NCI-H82 (cell line): Measurements from ENCODE around the gene POLR2L.
A peak's percentile ranks its signal among the peaks of the same experiment; 100 is the strongest.

ENCODE experiments used
- DNase-seq: peaks from one replicate; lab custom pipeline; 2025; lab: John Stamatoyannopoulos, UW

POLR2L gene

GRCh38 chr11:838441-839279 is 3.7 kb downstream of the POLR2L start:
- DNase-seq = peak; percentile 81

GRCh38 chr11:837990-838307 is 4.4 kb downstream of the POLR2L start:
- DNase-seq = no peak

DNA sequence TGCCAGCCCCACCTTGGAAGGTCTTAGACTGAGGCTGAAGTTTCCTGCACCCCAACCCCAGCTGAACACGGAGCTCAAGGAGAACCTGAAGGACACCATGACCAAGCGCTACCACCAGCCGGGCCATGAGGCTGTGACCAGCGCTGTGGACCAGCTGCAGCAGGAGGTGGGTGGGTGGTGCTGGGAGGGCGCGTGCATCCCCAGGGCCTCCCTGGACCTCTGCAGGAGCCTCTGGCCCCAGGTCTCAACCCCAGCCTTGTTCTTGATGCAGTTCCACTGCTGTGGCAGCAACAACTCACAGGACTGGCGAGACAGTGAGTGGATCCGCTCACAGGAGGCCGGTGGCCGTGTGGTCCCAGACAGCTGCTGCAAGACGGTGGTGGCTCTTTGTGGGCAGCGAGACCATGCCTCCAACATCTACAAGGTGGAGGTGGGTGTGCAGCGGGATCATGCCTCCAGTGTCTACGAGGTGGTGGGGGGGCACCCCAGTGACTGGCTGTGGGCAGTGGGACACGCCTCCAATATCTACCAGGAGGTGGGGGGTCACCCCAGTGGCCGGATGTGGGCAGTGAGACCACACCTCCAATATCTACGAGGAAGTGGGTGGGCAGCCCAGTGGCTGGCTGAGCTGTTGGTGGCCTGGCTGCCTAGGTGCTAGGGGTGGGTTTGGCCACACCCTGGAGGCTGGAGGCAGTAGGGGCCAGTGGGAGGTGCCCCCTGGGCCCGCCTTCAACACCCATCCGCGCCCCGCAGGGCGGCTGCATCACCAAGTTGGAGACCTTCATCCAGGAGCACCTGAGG is 4.9 kb downstream of the POLR2L start:
- no peak for DNase-seq

DNA sequence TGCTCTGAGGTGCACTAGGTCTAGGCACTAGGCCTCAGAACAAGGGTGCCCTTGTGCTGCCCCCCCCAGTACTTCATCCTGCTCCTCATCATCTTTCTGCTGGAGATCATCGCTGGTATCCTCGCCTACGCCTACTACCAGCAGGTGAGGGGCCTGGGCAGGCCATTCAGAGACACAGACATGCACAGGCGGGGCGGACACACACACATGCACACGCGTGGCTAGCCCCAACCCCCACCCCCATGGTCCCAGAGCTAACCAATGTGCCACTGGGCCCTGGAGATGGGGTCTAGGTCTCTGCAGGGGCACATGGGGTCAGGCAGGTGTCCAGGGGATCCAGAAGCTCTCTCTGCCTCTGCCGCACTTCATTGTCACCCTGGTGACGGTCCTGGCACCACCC is 5.6 kb downstream of the POLR2L start:
- no peak for DNase-seq

- no peak for DNase-seq
Measured at GRCh38 chr11:836274-836673, 6.1 kb downstream of the POLR2L start.

DNA sequence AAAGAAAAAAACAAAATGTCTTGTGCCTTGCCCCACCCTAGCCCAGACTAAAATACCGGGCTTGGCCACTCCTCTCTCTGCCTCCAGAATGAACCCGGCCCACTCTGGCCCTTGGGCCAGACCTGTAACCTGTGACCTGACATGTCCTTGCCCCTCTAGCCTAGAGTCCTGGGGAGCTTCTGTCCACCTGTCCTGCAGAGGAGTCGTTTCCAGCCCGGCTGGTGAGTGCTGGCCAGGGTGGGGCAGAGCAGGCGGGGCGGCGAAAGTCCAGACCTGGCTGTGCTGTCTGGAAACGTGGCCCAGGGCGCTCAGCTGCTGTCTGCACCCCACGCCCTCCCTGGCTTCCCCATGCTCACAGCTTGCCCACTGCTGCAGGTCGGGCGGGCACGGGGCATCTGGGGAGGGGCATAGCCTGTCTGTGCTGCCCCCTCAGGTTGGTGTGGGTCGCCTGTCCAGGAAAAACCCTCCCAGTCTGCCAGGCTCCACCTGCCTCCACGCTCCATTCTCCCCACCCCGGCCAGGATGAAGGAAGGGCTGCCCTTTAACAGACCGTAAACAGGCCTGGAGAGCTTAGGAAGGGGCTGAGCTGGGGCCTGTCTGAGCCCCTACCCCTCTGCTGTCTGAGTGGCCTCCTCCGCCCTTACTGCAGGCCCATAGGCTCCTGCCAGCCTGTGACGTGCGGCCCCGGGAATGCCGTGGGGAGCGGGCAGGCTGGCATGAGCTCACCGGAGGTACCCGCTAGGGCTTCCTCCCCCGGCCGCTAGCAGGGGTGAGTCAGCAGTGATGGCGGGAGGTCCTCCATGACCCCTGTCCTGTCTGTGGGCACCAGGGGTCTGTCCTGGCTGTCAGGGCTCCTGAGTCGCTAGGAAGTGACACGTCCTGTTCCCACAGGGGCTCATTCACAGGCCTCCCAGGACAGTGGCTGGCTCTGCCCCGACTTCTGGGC is 7.7 kb downstream of the POLR2L start:
- DNase-seq = no peak

DNA sequence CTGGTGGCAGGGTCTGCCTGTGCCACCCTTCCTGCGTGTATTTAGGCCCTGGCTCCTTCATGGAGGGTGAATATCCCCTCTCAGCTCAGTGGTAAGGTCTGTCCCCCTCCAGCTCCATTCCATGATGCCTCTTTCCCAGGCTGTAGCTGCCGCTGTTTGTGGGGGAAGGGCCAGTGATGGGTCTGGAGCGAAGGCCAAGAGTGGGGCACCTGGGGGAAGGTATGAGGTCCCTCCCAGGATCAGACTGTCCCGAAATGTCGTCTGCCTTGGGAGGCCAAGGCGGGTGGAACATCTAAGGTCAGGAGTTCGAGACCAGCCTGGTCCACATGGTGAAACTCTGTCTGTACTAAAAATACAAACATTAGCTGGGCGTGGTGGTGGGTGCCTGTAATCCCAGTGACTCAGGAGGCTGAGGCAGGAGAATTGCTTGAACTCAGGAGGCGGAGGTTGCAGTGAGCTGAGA is 8.4 kb downstream of the POLR2L start:
- peak; percentile 45 for DNase-seq

GRCh38 chr11:833114-833791 is 9.1 kb downstream of the POLR2L start:
- peak; percentile 48 for DNase-seq

GRCh38 chr11:832529-833113 is 9.7 kb downstream of the POLR2L start, which contains the start of gene CD151:
Gene CD151, plus strand, starts transcription at chr11:832952. Its CDS starts 3,118 bp downstream, at chr11:836070.
- DNase-seq = peak; percentile 76

DNA sequence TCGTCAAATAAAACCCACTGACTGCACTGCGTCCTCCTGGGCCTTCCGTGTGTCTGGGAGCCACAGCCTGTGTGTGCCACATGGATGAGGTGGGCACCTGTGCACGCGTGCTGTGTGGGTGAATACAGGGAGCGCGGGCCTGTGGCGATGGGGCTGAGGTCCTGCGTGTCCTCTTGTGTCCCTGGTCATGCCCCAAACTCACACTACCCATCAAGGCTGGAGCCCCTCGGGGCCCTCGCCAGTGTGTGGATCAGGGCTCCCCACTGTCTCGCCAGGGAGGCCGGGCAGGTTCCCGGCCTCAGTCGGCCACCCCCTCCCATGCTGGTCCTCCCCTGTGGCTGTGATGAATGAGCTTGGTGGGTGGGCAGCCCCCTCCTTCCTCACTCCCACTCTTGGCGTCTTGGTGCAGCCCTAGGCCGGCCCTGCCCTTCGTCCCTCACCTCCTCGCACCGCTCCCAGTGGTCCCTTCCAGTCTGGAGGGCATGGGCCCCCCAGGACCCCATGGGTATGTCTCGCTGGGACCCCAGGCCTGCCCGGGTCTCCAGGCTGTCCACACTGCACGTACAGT is 10.3 kb downstream of the POLR2L start:
- no peak for DNase-seq

DNA sequence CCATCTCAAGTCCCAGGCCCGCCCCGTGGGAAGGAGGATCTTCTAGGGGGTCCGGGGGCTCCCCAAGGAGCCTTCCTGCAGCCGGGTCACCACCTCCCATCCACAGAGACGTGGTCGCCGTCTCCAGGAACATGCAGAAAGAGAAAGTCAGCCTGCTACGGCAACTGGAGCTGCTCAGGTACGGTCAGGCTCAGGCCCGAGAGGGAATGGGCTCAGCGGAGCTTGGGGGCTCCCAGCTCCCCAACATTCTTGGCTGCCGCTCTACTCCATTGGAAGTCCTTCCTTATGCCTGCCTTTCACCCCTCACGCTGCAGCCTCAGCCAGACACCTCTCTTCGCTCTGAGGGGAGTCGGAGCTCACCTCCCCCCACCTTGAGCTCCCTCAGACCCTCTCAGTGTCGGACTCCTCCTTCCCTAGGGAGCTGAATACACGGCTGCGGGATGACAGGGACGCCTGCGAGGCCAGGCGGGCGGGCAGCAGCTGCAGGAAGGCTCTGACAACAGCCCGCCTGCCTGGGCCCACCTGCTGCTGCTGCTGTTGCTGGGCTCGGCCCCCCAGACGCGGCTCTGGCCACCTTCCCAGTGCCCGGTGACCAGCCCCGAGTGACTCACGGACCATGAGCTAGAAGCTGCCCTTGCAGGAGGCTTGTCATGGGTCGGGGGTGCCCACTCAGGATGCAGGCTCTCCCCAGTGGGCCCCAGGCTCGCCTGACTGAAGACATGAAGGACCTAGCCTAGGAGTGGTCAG is 11.0 kb downstream of the POLR2L start:
- peak; percentile 43 for DNase-seq

DNA sequence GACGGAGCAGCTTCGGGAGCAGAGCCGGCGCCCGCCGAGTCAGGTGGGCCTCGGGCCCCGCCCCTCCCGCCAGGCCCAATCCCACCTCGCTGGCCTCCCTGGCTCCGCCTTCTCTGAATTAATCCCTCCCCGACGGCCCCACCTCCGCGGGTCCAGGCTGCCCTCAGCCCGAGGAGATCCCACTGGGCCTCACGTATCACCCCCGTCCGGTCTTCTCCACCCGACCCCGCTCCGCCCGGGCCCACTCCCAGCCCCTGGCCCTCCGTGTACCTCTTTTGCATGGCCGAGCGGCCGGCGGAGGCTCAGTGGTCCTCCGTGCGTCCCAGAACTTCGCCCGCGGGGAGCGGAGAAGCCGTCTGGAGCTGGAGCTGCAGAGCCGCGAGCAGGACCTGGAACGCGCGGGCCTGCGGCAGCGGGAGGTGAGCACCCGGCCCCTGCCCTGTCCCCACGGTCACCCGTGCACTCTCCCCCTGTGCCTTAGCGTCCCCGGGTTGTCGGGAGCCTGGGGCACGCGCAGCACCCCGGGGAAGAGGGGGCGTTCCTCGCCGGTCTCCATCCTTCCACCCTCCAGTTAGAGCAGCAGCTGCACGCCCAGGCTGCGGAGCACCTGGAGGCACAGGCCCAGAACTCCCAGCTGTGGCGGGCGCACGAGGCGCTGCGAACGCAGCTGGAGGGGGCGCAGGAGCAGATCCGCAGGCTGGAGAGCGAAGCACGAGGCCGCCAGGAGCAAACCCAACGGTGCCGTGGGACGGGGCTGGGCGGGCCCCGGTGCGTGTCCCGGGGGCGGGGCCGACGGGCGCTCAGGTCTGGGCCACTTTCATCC is 11.8 kb downstream of the POLR2L start:
- DNase-seq = peak; percentile 94

- no peak for DNase-seq
Measured at GRCh38 chr11:829847-830294, 12.5 kb downstream of the POLR2L start.

DNA sequence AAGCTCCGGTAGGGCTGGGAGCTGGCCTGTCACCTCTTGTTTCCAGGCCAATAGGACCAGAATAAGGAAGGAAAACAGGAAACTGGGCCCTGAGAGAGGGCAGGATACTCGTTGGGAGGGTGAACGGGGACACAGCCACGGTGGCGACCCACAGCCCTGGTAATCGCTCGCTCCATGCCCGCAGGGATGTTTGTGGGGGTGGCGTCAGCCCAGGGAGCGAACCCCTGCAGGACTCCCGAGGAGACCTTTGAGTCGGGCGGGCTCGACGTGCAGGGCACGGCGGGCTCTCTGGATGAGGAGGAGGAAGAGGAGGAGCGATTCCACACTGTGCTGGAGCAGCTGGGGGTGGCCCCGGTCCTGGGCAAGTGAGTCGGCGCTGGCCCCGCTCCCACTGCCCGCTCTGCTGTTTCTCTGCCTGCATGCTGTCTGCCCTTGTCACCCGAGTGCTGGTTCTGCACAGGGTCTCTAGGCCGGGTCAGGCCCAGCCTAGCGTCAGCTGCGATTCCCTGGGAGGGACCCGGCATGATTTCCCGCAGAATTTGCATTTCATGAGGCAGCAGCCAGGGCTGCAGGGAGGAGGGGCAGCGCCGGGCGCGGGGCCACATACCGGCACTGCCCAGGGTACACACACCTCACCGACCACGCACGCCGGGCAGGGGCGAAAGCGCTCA is 13.0 kb downstream of the POLR2L start:
- no peak for DNase-seq

DNA sequence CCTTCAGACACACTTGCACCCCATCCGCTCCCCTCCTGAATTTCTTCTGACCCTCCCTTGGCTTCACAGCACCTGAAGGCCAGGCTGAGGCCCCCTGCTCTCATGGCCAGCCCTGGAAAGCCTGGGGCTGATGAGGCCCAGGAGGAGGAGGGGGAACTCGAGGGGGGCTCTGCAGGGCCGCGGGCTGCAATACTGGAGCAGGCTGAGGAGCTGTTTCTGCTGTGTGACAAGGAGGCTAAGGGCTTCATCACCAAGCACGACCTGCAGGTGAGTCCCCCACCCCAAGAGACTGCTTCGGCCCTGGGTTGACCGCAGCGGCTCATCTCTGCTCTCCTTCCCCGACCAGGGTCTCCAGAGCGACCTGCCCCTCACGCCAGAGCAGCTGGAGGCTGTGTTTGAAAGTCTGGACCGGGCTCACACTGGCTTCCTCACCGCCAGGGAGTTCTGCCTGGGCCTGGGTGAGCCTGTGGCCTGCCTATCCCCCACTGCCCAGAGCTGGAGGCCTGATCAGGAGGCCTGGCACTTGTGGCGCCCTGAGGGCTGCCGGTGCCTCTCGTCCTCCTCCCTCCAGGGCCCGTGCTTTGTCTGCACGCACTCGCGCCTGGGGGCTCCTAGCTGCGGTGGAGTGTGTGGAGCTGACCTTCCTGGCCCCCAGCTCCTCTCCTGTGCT is 13.7 kb downstream of the POLR2L start:
- DNase-seq = no peak

DNA sequence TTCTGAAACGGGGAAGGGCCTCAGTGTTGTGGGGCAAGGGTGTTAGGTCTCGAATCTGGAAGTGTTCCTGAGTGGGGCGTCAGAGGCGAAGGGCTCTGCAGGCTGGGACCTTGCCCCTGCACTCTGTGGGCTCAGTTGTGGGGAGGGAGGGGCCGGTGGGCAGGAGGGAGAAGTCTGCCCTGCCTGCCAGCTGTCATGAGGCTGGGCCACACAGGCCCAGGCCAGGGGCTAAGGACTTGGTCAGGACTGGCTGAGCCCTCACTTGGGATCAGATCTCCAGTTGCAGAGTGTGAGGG is 14.5 kb downstream of the POLR2L start, which contains the start of gene CRACR2B:
TSS of gene CRACR2B (plus strand) at position 23 of the 296 bp plus-strand sequence. CDS start 689 bp downstream, outside the sequence.
- no peak for DNase-seq

DNA sequence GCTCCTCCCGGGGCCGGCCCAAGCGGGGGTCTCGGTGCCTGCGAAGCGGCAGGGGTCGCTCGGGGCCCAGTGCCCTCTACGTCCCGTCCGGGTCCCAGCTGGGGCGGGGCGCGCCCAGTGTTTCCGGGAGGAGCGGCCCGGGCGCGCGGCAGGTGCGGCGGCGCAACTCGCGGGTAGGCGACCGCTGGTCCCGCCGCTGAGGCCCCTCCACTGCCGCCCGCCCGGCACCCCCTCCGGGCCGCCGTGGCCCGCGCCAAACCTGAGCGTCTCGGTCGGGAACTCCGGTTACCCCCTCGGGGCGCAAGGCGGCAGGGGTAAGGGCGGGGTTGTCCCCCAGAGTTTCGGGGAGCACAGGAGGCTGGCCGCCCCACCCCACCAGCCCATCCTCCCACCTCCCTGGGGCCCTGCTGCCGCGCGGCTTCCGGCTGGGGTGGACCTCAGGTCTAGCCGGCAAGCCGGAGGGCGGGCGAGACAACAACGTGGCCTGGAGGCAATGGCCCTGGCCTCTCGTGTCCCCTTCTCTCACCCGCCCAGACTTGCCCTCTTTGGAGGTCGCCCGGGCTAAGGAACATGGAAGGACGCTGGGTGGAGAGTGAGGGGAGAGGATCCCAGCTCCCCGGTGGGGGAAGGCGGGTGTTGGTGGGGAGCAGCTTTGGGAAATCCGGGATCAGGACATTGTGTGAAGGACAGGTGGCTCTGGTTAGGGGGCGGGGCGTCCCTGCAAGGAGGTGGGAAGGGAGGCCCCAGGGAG is 15.0 kb downstream of the POLR2L start:
- DNase-seq = peak; percentile 63
